Nephron (organoid): ENCODE measurements around the gene FRY.

Experiments used
- H3K27ac Mint-ChIP-seq, 3 experiments: 2 replicates each; pipeline ENCODE4 v1.8.0; 2020; ENCODE audit warnings: mixed read lengths in 3 of 3, mild to moderate bottlenecking in 2 of 3, moderate library complexity in 1 of 3
- H3K27me3 Mint-ChIP-seq: 2 replicates; pipeline ENCODE4 v1.8.0; 2021; ENCODE audit warnings: low read depth, mild to moderate bottlenecking, moderate library complexity, mixed read lengths
- H3K36me3 Mint-ChIP-seq: 2 replicates; pipeline ENCODE4 v1.8.0; 2020; ENCODE audit warnings: low read depth, mixed read lengths
- H3K4me1 Mint-ChIP-seq: 2 replicates; pipeline ENCODE4 v1.8.0; 2020; ENCODE audit warnings: mixed read lengths
- H3K4me3 Mint-ChIP-seq, 3 experiments: 2 replicates each; pipeline ENCODE4 v1.8.0; 2020; ENCODE audit warnings: mild to moderate bottlenecking in 3 of 3, mixed read lengths in 3 of 3, moderate library complexity in 2 of 3
- H3K9me3 Mint-ChIP-seq: 2 replicates; pipeline ENCODE4 v1.8.0; 2020; ENCODE audit warnings: mixed read lengths
- TF ChIP-seq, protein P1 (sequence below), 3 experiments: fragments of 200-600 bp; sonication (generic); IDR thresholded peaks; one replicate each; pipeline ENCODE4 v1.5.0; 2021; ENCODE audit warnings: antibody characterized with exemption in 3 of 3; ENCODE audit not compliant: unreplicated experiment in 3 of 3

The FRY gene

DNA sequence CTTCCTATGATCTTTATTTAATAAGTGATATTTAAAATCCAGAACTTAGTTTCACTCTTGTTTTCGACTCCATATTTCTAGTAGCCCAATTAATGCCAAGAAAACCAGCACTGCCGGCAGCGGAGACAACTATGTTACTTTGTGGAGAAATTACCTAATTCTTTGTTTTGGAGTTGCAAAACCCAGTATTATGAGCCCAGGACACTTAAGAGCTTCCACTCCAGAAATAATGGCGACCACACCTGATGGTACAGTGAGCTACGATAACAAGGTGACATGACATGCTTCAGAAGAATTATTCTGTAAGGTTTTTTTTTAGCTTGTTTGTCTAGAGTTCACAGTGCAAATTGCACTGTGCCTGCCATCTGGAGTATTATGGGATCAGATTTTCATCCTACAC lies 147.2 kb downstream of the FRY start:
- no peak overlapping the region for H3K4me3 Mint-ChIP-seq
- H3K9me3 Mint-ChIP-seq = no peaks in the 10 kb centered on the region
- TF ChIP-seq, protein P1, sequence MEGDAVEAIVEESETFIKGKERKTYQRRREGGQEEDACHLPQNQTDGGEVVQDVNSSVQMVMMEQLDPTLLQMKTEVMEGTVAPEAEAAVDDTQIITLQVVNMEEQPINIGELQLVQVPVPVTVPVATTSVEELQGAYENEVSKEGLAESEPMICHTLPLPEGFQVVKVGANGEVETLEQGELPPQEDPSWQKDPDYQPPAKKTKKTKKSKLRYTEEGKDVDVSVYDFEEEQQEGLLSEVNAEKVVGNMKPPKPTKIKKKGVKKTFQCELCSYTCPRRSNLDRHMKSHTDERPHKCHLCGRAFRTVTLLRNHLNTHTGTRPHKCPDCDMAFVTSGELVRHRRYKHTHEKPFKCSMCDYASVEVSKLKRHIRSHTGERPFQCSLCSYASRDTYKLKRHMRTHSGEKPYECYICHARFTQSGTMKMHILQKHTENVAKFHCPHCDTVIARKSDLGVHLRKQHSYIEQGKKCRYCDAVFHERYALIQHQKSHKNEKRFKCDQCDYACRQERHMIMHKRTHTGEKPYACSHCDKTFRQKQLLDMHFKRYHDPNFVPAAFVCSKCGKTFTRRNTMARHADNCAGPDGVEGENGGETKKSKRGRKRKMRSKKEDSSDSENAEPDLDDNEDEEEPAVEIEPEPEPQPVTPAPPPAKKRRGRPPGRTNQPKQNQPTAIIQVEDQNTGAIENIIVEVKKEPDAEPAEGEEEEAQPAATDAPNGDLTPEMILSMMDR (IDR thresholded peaks at IDR 0.05; ENCODE audit: unreplicated experiment in 3 of 3) = no peak
- H3K36me3 Mint-ChIP-seq = peaks cover 3% of the 10 kb centered on the region
- H3K27me3 Mint-ChIP-seq = peaks cover 4% of the 10 kb centered on the region
- peak overlapping the region in 1 of 3 experiments; percentile 66 for H3K27ac Mint-ChIP-seq
- H3K4me1 Mint-ChIP-seq = peaks cover 24% of the 10 kb centered on the region

DNA sequence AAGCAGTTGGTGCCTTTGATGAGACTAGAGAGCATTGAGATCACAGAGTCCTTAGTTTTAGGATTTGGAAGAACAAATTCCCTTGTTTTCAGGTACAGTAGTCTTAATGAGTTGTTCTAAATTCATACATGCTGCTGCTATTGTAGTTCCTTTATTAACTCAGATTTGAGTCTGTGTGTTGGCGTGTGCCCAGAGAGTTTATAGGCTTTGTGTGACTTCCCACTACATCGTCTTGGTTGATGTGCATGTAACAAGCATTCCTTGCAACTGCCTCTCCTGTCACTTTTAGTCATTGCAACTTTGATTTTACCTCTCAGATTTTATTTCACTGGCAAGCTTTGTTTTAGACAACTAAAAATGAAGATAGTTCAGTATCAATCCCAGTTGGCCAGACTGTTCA lies 148.1 kb downstream of the FRY start:
- Mint-ChIP-seq H3K27ac (peak overlapping the region in 1 of 3 experiments; percentile 66), H3K36me3 (peaks cover 3% of the 10 kb centered on the region), H3K27me3 (peaks cover 4% of the 10 kb centered on the region), H3K4me1 (peaks cover 24% of the 10 kb centered on the region), H3K9me3 (no peaks in the 10 kb centered on the region), H3K4me3 (no peak overlapping the region)
- TF ChIP-seq, protein P1 (IDR thresholded peaks at IDR 0.05; ENCODE audit: unreplicated experiment in 3 of 3) = no peak

DNA sequence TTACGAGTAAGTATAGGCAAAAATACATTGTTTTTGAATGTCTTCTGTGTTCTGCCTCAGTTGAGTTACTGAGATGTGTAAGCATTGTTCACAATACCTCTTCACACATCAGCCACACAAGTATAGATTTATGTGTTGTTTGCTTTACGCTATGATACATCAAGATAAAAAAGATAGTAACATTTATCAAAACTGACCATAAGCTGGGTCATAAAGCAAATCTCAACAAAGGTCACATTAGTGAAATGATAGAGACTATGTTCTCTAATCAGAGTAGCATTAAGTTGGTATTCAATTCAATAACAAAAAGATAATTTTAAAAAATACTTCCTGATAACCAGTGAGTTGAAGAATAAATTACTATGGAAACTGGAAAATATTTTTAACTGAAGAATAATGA lies 156.1 kb downstream of the FRY start:
- no peaks in the 10 kb centered on the region for H3K9me3 Mint-ChIP-seq

DNA sequence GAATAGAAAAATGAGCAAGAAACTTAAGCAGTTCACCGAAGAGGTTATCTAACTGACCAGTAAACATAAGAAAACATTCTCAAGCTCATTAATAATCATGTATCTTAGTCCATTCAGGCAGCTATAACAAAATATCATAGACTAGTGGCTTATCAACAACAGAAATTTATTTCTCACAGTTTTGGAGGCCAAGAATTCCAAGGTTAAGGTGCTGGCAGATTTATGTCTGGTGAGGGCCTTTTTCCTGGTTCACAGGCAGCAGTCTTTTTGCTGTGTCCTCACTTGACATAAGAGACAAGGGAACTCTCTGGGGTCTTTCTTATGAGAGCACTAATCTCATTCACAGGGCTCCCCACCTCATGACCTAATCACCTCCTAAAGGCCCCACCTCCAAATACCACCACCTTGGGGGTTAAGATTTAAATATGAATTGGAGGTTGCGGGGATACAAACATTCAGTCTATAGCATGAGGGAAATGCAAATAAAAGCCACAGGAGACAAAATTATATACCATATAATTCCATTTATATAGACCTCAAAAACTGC lies 160.0 kb downstream of the FRY start:
- TF ChIP-seq, protein P1 (IDR thresholded peaks at IDR 0.05; ENCODE audit: unreplicated experiment in 3 of 3) = no peak
- Mint-ChIP-seq H3K27ac (no peak overlapping the region), H3K4me3 (no peak overlapping the region), H3K27me3 (no peaks in the 10 kb centered on the region), H3K4me1 (peaks cover 19% of the 10 kb centered on the region), H3K9me3 (no peaks in the 10 kb centered on the region), H3K36me3 (peaks cover 4% of the 10 kb centered on the region)

More for the DNA sequence above, 156.1 kb downstream of the FRY start:
- Mint-ChIP-seq H3K27ac (no peak overlapping the region), H3K4me1 (no peaks in the 10 kb centered on the region), H3K27me3 (no peaks in the 10 kb centered on the region), H3K4me3 (no peak overlapping the region), H3K36me3 (peaks cover 4% of the 10 kb centered on the region)
- TF ChIP-seq, protein P1 (IDR thresholded peaks at IDR 0.05; ENCODE audit: unreplicated experiment in 3 of 3) = no peak

DNA sequence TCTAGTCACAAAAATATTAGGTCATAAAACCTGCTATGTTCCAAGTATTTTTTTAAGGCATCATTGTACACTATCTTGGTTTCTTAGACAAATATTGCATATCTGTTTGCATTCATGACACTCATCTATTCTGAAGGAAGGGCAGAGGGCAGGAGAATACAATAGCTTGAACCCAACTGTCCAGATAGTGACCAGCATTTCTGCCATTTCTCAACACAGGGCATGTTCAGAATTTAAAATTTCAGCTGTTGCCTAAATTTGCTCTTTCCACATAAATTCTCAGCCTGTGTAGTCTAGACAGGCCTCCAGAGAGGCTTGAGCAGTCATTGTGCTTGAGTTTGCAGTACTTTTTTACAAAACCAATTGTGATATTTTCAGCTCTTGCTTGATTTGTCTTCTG lies 164.1 kb downstream of the FRY start:
- TF ChIP-seq, protein P1 (IDR thresholded peaks at IDR 0.05; ENCODE audit: unreplicated experiment in 3 of 3) = no peak
- peaks cover 4% of the 10 kb centered on the region for H3K36me3 Mint-ChIP-seq
- H3K27ac Mint-ChIP-seq = peak overlapping the region; percentile 27 to 71 (median 66)
- no peak overlapping the region for H3K4me3 Mint-ChIP-seq
- no peaks in the 10 kb centered on the region for H3K27me3 Mint-ChIP-seq
- H3K9me3 Mint-ChIP-seq = no peaks in the 10 kb centered on the region
- H3K4me1 Mint-ChIP-seq = peaks cover 34% of the 10 kb centered on the region

DNA sequence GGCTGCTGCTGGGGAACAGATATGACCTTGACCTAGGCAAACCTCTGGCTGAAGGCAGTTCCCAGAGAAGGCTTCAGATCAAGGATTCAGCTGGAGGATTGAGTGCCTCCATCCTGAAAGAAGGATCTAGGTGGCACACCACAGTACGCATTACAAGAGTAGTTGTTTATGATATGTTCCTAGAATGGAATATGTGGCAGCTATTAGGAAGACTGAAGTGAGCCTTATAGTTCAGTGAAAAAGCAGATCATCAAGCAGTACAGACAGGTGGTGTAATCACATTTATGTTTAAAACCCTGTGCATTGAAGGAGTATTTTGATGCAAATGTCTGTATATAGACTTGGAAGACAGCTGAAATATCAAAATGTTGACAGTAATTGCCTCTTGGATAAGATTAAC lies 167.6 kb downstream of the FRY start:
- Mint-ChIP-seq H3K27ac (no peak overlapping the region), H3K36me3 (no peaks in the 10 kb centered on the region), H3K4me3 (no peak overlapping the region), H3K9me3 (no peaks in the 10 kb centered on the region), H3K4me1 (peaks cover 31% of the 10 kb centered on the region), H3K27me3 (no peaks in the 10 kb centered on the region)
- TF ChIP-seq, protein P1 (IDR thresholded peaks at IDR 0.05; ENCODE audit: unreplicated experiment in 3 of 3) = no peak
